HG02973 (cell line): Measurements from ENCODE around the gene HIGD1B.
"Not testable (repeated sequence)": the region's sequence is repeated elsewhere in the genome, so short reads cannot be mapped to it uniquely, and the experiment has no call there.

Experiments used
- ATAC-seq: cut with Tn5 transposase; IDR thresholded peaks from one replicate; pipeline ENCODE4 v1.9.1; 2021; ENCODE audit warnings: moderate library complexity; ENCODE audit not compliant: unreplicated experiment

The HIGD1B gene

GRCh38 chr17:44847586-44847985 is at the start of gene HIGD1B:
Gene HIGD1B, plus strand, starts transcription at chr17:44847883. Its CDS starts 270 bp downstream, at chr17:44848153.
- no peak for ATAC-seq

GRCh38 chr17:44798356-44798755 is 49.3 kb upstream of the HIGD1B start:
- ATAC-seq, result no peak

GRCh38 chr17:44801880-44802279 is 45.8 kb upstream of the HIGD1B start:
- ATAC-seq, result no peak

GRCh38 chr17:44804302-44805089 is 43.2 kb upstream of the HIGD1B start:
- ATAC-seq, result no peak

- ATAC-seq, result no peak
Observed at GRCh38 chr17:44807093-44807816, 40.4 kb upstream of the HIGD1B start.

- ATAC-seq, result no peak
Observed at GRCh38 chr17:44807817-44808155, 39.9 kb upstream of the HIGD1B start.

- ATAC-seq, result no peak
Observed at GRCh38 chr17:44808156-44808555, 39.5 kb upstream of the HIGD1B start.

- ATAC-seq, result not testable (repeated sequence)
Observed at GRCh38 chr17:44808656-44809388, 38.9 kb upstream of the HIGD1B start.

- ATAC-seq, result no peak
Observed at GRCh38 chr17:44812263-44812662, 35.4 kb upstream of the HIGD1B start.

- ATAC-seq, result not testable (repeated sequence)
Observed at GRCh38 chr17:44818508-44818907, 29.2 kb upstream of the HIGD1B start.

- no peak for ATAC-seq
Observed at GRCh38 chr17:44820631-44821212, 27.0 kb upstream of the HIGD1B start.

GRCh38 chr17:44825236-44825635 is 22.4 kb upstream of the HIGD1B start:
- not testable (repeated sequence) for ATAC-seq

- no peak for ATAC-seq
Observed at GRCh38 chr17:44826123-44826790, 21.4 kb upstream of the HIGD1B start.

- no peak for ATAC-seq
Observed at GRCh38 chr17:44827863-44828262, 19.8 kb upstream of the HIGD1B start.

GRCh38 chr17:44828919-44829522 is 18.7 kb upstream of the HIGD1B start:
- ATAC-seq, result no peak

GRCh38 chr17:44829523-44830358 is 17.9 kb upstream of the HIGD1B start, which contains the start of gene GJC1:
Gene GJC1, minus strand, starts transcription at chr17:44830287. Its CDS starts 24,470 bp downstream, at chr17:44805817.
- no peak for ATAC-seq

- ATAC-seq, result no peak
Observed at GRCh38 chr17:44830359-44831288, 17.1 kb upstream of the HIGD1B start.

GRCh38 chr17:44831371-44831770 is 16.3 kb upstream of the HIGD1B start:
- no peak for ATAC-seq
